ENCODE data around the gene CHRDL1.

DNA sequence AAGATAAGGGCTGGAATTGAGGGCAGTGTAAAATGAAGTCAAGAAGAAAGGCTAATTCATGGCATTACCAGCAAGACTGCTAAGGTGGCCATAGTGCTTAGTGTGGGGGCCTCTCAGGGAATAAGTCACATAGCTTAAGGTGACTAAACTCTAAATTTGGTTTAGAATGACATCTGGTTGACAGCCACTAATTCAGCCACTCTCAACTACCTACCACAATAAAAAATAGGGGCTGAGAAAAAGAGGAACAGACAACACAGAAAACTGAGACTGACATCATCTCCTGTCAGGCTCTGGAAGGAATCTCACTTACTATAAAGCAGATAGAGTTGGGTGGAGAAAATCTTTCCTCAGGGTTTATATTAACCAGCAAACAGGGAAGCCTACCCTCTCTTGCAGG, 96.9 kb downstream of the CHRDL1 start:
- TF ChIP-seq, protein P1, sequence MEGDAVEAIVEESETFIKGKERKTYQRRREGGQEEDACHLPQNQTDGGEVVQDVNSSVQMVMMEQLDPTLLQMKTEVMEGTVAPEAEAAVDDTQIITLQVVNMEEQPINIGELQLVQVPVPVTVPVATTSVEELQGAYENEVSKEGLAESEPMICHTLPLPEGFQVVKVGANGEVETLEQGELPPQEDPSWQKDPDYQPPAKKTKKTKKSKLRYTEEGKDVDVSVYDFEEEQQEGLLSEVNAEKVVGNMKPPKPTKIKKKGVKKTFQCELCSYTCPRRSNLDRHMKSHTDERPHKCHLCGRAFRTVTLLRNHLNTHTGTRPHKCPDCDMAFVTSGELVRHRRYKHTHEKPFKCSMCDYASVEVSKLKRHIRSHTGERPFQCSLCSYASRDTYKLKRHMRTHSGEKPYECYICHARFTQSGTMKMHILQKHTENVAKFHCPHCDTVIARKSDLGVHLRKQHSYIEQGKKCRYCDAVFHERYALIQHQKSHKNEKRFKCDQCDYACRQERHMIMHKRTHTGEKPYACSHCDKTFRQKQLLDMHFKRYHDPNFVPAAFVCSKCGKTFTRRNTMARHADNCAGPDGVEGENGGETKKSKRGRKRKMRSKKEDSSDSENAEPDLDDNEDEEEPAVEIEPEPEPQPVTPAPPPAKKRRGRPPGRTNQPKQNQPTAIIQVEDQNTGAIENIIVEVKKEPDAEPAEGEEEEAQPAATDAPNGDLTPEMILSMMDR (IDR thresholded peaks at IDR 0.05), result no peak
- TF ChIP-seq POLR2A (IDR thresholded peaks at IDR 0.05), result no peak

Data from uterus (tissue), 2 donors.